ENCODE results near the gene USPL1.
A peak's percentile ranks its signal among the peaks of the same experiment; 100 is the strongest.
"Not testable (repeated sequence)": the region's sequence is repeated elsewhere in the genome, so short reads cannot be mapped to it uniquely, and the experiment has no call there.

Gene USPL1

DNA sequence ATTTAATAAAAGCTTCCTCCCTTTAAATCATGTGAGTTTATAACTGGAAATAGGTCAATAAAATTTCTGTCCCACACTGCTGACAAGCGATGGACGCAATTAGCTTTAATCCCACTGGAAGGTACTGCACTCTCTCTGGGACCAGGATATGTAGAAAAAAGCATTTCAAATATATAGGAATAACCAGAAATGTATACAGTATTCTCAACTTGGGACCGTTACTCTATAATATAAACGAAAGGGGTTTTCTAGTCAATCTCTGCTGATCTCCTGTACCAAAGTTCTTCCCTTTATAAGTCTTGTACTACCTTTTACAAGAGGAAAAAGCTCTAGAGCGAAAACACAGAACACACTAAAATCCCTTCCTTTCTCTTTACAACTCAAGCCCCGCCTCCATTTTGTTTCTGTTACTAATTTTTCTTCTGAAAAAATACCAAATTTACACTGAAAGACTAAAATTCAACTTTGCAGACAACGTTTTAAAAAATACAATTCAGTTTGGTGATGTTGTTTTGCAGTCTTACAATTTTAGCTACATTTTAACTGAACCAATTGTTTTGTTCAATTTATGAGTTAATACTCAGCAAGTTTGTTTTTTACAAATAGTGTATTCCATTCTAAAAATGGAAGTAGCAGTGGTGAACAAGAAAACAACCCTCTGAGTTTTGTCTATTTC is 1.7 kb upstream of the USPL1 start:
- no peak for DNase-seq (ENCODE audit: low read depth)

DNA sequence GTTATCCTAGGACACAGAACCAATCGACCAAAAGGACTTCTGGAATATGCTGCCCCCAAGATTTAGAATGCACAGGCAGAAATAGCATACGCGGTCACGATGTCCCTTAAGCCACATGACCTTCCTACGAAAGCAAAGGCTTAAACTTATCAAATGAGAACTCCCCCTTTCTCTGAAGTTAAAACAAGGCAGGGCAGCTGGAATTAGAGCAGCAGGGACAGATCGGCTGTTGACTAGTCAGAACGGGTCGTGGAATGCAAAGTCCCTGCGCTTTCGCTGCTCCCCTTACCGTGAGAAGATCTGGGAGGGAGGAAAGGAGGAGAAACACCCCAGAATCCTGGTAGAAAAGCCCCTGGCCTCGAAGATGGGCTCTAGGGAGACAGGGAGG is 799 bp upstream of the USPL1 start:
- DNase-seq (ENCODE audit: low read depth), result peak; percentile 71

DNA sequence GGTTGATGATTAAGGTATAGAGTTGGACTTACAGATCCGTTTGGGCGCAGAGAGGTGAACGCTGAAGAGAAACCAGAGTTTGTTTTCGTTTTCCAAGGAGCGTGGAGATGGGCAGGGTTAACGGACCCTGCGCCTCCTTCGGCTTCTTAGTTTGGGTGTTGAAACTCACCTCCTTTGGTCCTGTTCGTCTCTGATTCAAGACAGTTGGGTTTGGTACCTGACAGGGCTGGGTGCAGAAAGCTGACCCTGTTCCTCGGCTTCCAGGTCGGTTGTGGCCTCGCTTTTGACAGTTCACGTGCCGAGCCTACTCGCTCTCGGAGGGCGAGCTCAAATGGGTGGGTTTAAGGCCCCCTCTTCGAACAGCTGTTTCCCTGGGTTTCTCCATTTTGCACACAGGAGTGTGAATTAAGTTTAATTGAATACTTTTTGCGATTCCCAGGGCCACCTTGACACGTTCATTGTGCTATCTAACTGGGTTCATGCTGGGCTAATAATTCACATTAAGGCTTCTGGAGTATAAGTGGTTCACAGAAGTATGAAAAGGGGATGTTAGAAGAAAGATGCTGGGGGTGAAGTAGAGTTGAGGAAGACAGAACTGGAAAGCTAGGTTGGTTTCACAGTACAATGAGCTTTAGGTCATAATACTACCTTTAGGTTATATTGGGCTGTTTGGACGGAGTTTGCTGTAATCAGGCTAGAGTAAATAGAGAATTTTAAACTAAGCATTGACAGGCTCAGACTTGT is 638 bp downstream of the USPL1 start:
- no peak for DNase-seq (ENCODE audit: low read depth)

GRCh38 chr13:30618930-30619279 is 1.2 kb downstream of the USPL1 start:
- DNase-seq (ENCODE audit: low read depth), result no peak

GRCh38 chr13:30619731-30620130 is 2.0 kb downstream of the USPL1 start:
- no peak for DNase-seq (ENCODE audit: low read depth)

DNA sequence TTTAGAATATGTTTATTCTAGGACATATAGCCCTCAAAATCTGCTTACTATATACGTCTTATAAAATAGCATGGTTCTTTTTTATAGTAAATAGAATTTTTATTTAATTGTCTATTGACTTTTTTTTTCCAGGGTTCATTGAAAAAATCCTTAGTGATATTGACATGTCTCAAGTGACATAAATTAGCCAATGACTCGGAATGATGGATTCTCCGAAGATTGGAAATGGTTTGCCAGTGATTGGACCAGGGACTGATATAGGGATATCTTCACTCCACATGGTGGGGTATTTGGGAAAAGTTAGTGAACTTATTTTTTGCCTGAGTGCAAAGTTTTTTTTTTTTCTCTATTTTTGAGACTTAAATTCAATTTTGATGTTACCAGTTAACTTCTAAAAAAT is 3.2 kb downstream of the USPL1 start:
- no peak for DNase-seq (ENCODE audit: low read depth)

GRCh38 chr13:30622551-30622950 is 4.8 kb downstream of the USPL1 start:
- no peak for DNase-seq (ENCODE audit: low read depth)

DNA sequence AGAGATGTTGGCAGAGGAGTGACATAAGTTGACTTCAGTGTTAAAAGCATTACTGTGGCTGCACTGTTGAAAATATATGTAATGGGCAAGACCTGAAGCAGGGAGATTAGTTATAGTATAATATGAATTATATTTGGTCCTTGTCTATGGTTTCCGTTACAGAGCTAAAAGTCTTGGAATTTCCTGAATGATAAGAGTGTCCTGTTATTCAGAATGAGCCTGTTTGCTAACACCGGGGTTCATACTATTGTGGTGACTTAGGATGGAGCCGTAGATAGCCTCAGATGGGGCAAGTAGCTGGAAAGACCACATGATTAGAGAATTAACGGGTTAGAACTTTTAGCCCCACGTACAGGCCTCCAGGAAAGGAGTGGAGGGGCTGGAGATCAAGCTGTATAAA is 5.7 kb downstream of the USPL1 start:
- DNase-seq (ENCODE audit: low read depth), result no peak

- DNase-seq (ENCODE audit: low read depth), result no peak
These were observed 6.9 kb downstream of the USPL1 start for GRCh38 chr13:30624630-30625029.

DNA sequence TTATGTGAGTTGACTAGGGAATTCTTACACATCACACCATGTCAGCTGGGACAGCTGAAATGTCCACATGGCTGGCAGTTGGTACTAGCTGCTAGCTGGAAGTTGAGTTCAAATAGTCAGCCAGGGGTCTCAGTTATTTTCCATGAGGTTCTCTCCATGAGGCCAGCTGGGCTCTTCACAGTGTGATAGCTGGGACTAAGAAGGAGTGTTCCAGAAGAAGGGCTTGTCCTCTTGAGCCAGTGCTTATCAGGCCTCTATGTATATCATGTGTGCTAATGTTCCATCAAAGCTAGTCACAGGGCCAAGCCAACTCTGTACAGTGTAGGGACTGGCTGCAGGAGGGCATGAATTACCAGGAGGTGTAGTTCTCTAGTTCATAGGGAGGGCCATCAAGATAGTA is 11.8 kb downstream of the USPL1 start:
- DNase-seq (ENCODE audit: low read depth), result no peak

DNA sequence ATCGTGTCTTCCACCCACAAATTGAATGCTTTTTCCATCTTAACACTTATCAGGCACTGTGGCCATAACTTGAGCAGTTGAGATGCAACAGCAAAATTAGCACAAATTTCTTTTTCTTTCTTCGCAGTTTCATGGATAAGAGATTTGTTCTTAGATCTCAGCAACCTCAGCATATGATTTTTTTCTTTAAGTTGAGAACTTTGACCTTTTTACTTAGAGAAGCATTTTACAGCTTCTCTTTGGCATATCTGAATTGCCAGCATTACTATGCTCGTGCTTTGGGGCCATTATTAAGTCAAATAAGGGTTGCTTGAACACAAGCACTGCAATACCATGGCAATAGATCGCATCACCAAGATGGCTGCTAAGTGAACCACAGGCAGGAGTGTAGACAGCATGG is 16.1 kb downstream of the USPL1 start:
- no peak for DNase-seq (ENCODE audit: low read depth)

DNA sequence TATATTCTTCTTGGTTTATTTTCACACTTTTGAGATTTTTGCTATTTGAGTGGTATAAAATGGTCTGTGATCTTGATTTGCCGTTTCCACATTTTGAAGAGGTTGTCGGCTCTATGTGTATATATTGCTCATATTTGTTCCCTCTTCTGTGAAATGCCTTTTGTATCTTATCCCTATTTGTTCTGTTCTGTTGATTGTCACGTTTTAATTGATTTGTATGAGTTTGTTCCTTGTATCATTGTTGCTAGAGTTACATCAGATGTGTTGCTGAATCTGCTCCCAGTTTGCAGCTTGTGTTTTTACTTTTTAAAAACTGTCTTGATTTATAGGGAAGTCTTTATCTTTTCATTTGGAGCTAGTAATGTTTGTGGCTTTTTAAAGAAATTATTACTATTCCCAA is 17.1 kb downstream of the USPL1 start:
- no peak for DNase-seq (ENCODE audit: low read depth)

DNA sequence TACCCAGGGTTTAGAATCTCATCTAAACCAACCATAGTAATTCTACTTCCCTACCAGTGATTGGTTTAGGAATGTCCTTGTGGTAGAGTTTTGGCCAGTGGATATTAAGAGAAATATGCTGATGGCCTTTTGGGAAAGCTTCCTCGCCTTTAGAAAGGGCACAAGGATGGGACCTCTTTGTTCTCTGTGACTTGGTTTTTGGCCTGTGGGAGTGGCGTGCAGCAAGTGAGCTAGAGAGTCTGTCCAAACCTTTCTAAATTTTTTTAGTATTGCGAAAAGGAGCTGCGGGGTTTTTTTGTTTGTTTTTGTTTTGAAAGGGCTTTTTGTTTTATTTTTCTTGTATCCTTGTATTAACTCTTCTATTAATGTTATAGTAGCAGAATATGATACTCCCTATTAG is 20.6 kb downstream of the USPL1 start:
- DNase-seq (ENCODE audit: low read depth), result no peak

DNA sequence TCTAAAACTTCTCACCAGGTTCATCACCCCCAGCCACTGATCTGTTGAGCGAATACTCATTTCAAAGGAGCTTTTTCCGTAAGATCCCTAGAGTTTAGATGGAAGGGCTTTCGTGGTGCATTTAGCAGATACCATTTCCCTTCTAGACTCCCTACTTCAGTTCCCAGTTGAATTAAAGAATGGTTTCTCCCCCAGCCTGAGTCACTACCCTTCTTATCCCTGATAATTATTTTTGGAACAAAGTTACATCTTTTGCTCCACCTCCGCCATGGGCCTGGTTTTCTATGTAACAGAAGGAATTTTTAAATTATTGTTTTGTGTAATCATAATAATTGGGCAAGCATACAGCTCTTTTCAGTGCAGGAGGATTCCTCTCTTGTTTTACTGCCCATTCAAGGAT is 22.0 kb downstream of the USPL1 start:
- DNase-seq (ENCODE audit: low read depth), result no peak

DNA sequence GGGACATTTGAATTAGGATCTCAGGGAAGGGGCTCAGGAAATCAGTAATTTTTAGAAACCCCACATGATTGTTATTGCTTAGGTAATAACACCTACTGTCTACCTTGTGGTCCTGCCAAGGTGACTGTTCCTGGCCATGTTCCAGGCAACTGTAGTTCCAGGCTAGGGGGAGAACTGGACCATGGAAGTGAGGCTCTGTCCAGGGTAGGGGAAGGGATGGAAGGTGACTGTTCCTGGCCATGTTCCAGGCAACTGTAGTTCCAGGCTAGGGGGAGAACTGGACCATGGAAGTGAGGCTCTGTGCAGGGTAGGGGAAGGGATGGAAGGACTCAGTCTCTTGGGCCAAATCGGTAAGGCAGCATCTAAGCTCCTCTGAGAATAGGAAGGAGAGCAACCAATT is 23.5 kb downstream of the USPL1 start:
- not testable (repeated sequence) for DNase-seq (ENCODE audit: low read depth)

DNA sequence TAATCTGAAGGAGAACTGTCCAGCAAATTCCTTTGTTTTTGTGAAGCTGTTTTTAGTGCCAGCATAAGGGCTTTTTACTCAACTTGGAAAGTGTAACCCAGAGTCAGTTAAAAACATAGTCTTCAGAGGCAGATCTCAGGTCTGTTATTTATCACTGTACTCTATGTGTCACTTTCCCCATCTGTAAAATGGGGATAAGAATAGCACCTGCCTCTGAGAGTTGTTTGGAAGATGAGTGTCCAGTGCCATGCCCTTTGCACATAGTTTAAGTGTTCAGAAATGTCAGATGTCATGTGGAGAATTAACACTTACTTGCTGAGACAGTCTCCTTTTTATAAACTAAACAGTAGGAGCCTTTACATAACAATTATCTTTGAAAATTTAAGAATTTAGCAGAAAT is 27.9 kb downstream of the USPL1 start:
- DNase-seq (ENCODE audit: low read depth), result no peak

- no peak for DNase-seq (ENCODE audit: low read depth)
These were observed 29.7 kb downstream of the USPL1 start for GRCh38 chr13:30647420-30647819.

DNA sequence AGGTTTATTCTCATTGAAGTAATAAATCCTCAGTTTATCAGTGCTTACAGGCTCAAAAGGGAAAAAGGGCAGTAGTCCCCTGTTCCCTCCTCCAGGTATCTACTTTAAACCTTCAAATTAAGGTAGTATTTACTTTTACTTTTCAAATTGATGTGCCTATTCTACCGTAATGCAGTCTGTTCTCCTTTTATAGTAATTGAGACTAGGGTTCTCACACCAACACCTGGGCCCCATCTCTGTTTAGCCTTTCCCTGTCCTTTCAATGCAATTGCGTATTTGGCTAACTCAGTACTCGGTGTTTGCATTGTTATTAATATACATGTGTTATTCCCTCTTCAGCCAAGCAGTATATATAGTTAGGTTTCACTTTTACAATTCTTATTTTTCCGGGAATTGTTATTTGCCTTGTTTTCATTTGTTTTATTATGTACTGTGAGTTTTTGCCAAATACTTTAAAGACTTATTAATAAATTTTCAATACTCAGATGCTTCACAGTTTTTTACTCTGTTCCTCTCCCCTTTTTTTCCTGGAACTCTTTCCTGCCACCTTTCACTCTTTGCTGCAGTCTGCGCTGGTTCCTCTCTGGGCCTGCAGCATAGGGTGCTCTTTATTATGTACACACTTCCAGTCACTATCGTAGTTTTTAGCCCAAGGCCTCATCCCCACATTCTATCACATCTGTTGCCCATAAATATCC is 30.3 kb downstream of the USPL1 start:
- DNase-seq (ENCODE audit: low read depth), result no peak

DNA sequence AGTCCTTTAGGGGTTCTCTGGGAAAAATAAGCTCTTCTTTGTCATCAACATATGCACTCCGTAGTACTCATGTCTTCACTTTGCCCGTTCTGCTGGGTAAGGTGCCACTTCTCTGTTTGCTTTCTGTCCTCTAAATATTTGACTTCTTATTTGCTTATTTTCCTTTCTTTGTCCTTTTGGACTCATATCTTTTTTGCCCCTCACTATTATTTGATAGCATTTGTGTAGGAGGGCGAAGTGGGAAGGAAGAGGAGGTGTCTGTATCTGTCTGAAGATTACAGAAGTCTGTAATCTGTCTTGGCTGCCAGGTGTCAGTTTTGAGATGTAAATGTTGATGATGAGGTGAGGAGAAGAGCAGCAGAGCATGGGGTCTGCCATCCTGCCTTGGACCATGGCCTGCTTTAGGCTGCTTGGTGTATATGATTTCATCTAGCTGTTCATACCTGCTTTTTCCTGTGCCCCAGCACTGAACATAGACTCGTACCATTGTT is 30.8 kb downstream of the USPL1 start:
- no peak for DNase-seq (ENCODE audit: low read depth)

GRCh38 chr13:30651648-30652047 is 33.9 kb downstream of the USPL1 start:
- DNase-seq (ENCODE audit: low read depth), result not testable (repeated sequence)

DNA sequence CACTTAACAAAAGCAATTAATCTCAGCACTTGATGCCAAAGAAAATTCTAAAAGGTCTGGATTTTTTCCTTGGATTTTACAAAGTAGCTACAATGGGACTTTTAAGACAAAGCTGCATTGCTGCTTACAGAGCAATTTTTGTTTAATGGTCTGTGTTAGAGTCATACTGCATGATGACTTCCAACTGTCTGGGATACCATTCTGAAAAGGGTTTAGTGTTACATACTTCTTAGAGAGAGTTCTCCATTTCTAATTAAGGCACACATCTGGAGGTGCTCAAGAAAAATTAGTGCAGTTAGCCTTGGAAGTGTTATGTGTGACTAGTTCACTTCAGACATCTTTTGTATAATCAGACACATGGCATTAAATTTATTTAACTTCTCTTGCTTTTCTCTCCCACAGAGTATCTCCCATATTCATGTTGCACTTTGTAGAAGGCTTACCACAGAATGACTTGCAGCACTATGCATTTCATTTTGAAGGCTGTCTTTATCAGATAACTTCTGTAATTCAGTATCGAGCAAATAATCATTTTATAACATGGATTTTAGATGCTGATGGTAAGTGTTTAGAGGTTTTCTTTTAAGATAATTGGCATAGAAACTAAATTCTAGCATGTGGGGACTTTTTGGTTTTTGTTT is 35.1 kb downstream of the USPL1 start:
- DNase-seq (ENCODE audit: low read depth), result no peak

GRCh38 chr13:30654430-30654829 is 36.7 kb downstream of the USPL1 start:
- DNase-seq (ENCODE audit: low read depth), result no peak

- DNase-seq (ENCODE audit: low read depth), result no peak
These were observed 38.5 kb downstream of the USPL1 start for GRCh38 chr13:30656178-30656577.
